GM18909 (cell line): ENCODE measurements around the gene ANK3.
"Not testable (repeated sequence)": the region's sequence is repeated elsewhere in the genome, so short reads cannot be mapped to it uniquely, and the experiment has no call there.

Experiments
- ATAC-seq: cut with Tn5 transposase; IDR thresholded peaks from one replicate; pipeline ENCODE4 v1.9.1; 2021; ENCODE audit warnings: mild to moderate bottlenecking; ENCODE audit not compliant: unreplicated experiment, poor library complexity

The ANK3 gene

GRCh38 chr10:60073397-60073780, 316.3 kb downstream of the ANK3 start:
- no peak for ATAC-seq

GRCh38 chr10:60069311-60069710, 320.4 kb downstream of the ANK3 start:
- ATAC-seq = no peak

GRCh38 chr10:60050366-60050765, 339.3 kb downstream of the ANK3 start:
- no peak for ATAC-seq

GRCh38 chr10:60048091-60048501, 341.6 kb downstream of the ANK3 start:
- ATAC-seq = no peak

GRCh38 chr10:60045571-60045970, 344.1 kb downstream of the ANK3 start:
- no peak for ATAC-seq

GRCh38 chr10:60044971-60045370, 344.7 kb downstream of the ANK3 start:
- no peak for ATAC-seq

- no peak for ATAC-seq
Measured at GRCh38 chr10:60044242-60044641, 345.4 kb downstream of the ANK3 start.

- no peak for ATAC-seq
Measured at GRCh38 chr10:60043561-60044241, 346.0 kb downstream of the ANK3 start.

- ATAC-seq = no peak
Measured at GRCh38 chr10:60042914-60043313, 346.8 kb downstream of the ANK3 start.

GRCh38 chr10:60042262-60042661, 347.4 kb downstream of the ANK3 start:
- ATAC-seq = no peak

GRCh38 chr10:60041489-60042133, 348.1 kb downstream of the ANK3 start:
- ATAC-seq = no peak

- ATAC-seq = no peak
Measured at GRCh38 chr10:60040014-60040662, 349.5 kb downstream of the ANK3 start.

- ATAC-seq = peak; percentile 41
Measured at GRCh38 chr10:60035984-60036383, 353.7 kb downstream of the ANK3 start.

- not testable (repeated sequence) for ATAC-seq
Measured at GRCh38 chr10:60035375-60035774, 354.3 kb downstream of the ANK3 start.

- ATAC-seq = peak; percentile 47
Measured at GRCh38 chr10:60032723-60033122, 357.0 kb downstream of the ANK3 start.

- ATAC-seq = peak; percentile 79
Measured at GRCh38 chr10:60031664-60032063, 358.0 kb downstream of the ANK3 start.

- no peak for ATAC-seq
Measured at GRCh38 chr10:60031183-60031582, 358.5 kb downstream of the ANK3 start.

GRCh38 chr10:60029475-60029874, 360.2 kb downstream of the ANK3 start:
- no peak for ATAC-seq

- ATAC-seq = no peak
Measured at GRCh38 chr10:60028081-60028480, 361.6 kb downstream of the ANK3 start.

- ATAC-seq = no peak
Measured at GRCh38 chr10:60025279-60025678, 364.4 kb downstream of the ANK3 start.

- no peak for ATAC-seq
Measured at GRCh38 chr10:60024506-60024905, 365.2 kb downstream of the ANK3 start.
